Transverse colon (tissue), 4 donors: ENCODE data around the gene PAF1. TPM values are rescaled to one million over a fixed set of nuclear protein-coding genes. Genes with fewer than 3 reads are reported as not detected.

Experiments used
- DNase-seq: peaks from one replicate; pipeline ENCODE4 v3.0.0-alpha.2; 2019
- H3K27ac ChIP-seq, 4 donors: fragments of 200-600 bp; sonication (generic); 2 replicates each; pipeline ENCODE4 v1.5.1; 2016 to 2018; ENCODE audit warnings: inconsistent platforms in 4 of 4
- H3K27me3 ChIP-seq: fragments of 200-600 bp; sonication (generic); 2 replicates; pipeline ENCODE4 v1.5.1; 2017; ENCODE audit warnings: inconsistent platforms
- H3K36me3 ChIP-seq, 4 donors: fragments of 200-600 bp; sonication (generic); 2 replicates each; pipeline ENCODE4 v1.5.1; 2017 to 2019; ENCODE audit warnings: inconsistent platforms in 4 of 4
- H3K4me1 ChIP-seq, 4 donors: fragments of 200-600 bp; sonication (generic); 2 replicates each; pipeline ENCODE4 v1.5.1; 2017 to 2020; ENCODE audit warnings: inconsistent platforms in 4 of 4
- H3K4me3 ChIP-seq, 4 donors: fragments of 200-600 bp; sonication (generic); 1 replicate in 1 of 4; 2 replicates in 3 of 4; pipeline versions ENCODE4 v1.5.1 to v1.6.1; 2017 to 2019; ENCODE audit warnings: inconsistent platforms in 4 of 4
- H3K9me3 ChIP-seq, 2 donors: fragments of 200-600 bp; sonication (generic); 2 replicates each; pipeline ENCODE4 v1.5.1; 2017 to 2019; ENCODE audit warnings: inconsistent platforms in 2 of 2
- EP300 ChIP-seq: sonication (generic); formaldehyde crosslinking; IDR thresholded peaks from one replicate; pipeline ENCODE4 v1.6.1; 2017; ENCODE audit warnings: antibody characterized with exemption, low read depth
- POLR2A ChIP-seq: fragments of 450-650 bp; IDR thresholded peaks from one replicate; pipeline ENCODE4 v1.6.1; 2016; ENCODE audit warnings: antibody characterized with exemption, mild to moderate bottlenecking, moderate library complexity
- POLR2AphosphoS5 ChIP-seq, 3 donors: sonication (generic); formaldehyde crosslinking; IDR thresholded peaks; one replicate each; pipeline ENCODE4 v1.6.1; 2016; ENCODE audit warnings: antibody characterized with exemption in 3 of 3
- WGBS, 2 donors: methylation state at CpG; one replicate each; pipeline ENCODE4 v1.1.5; 2018; ENCODE audit warnings: low coverage in 1 of 2; 5-methylcytosine and 5-hydroxymethylcytosine counted together
- in situ Hi-C, 4 donors: fragments of 200-750 bp; cut with MboI; loops; one replicate each; pipeline versions ENCODE4 v1.15.0 to v1.15.1; 2017; ENCODE audit warnings: low sequenced_read_pairs in 3 of 4, low pct_ligation_motif_present in 1 of 4, low pct_unique_long_range_greater_than_20kb in 1 of 4
- intact Hi-C: fragments of 100-400 bp; cut with DNase I; formaldehyde crosslinking; loops from one replicate; pipeline ENCODE4 v1.15.1; 2023; ENCODE audit warnings: low total_unique reads
- total RNA-seq, 4 donors: library from RNA; depleted of rRNA; stranded (reverse); fragments of >200 nt; gene quantifications; one replicate each; pipeline ENCODE4 v1.1.0, GENCODE V29; 2016
- TF ChIP-seq, protein P1 (sequence below), 5 experiments: fragments of 200-600 bp in 3 of 5; fragments of 450-650 bp in 2 of 5; sonication (generic) in 3 of 5; IDR thresholded peaks; 1 replicate in 2 of 5; 2 replicates in 3 of 5; pipeline ENCODE4 v1.5.1; 2016 to 2017; ENCODE audit warnings: antibody characterized with exemption in 5 of 5, inconsistent platforms in 3 of 5, mild to moderate bottlenecking in 2 of 5, moderate library complexity in 1 of 5

PAF1 gene
- total RNA-seq, 4 donors from 2014 or later, result 37.8 to 71.2 (median 43.0) TPM

DNA sequence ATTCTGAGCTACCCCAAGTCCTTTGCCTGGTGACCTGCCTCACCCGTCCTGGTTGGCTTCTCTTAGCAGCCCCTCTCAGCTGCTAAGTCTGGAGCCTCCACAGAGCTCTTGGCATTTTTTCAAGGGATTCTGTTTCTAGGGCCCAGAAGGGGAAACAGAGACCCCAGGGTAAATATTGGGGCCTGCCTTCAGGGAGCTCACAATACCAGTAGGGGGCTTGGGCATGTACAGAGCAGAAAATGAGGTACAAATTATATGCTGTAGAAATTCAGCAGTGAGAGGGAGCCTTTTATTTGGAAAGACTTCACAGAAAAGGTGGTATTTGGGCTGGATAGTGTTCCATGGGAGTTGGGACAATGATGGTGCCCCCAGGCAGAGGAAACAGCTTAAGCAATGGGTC lies 45.0 kb downstream of the PAF1 start:
- in situ Hi-C loops, result loop anchor here in 2 of 4 donors (10.0 to 25.0 kb wide), 2 partner anchors 49 to 191 kb away; partner anchors contain the start of genes EID2 (in 2 of the 2), EID2B (in 2 of the 2), MED29 (in 1 of the 2) and PAF1 (in 1 of the 2)
- intact Hi-C loops, result loop anchor here (10.0 kb wide), 1 partner anchor 189 kb away; the partner anchor contains the start of gene EID2B
- Histone ChIP-seq H3K4me1 (peaks cover 13 to 38% (median 21%) of the 10 kb centered on the region in 4 donors), H3K4me3 (no peak overlapping the region), H3K27me3 (no peaks in the 10 kb centered on the region), H3K9me3 (no peaks in the 10 kb centered on the region), H3K27ac (no peak overlapping the region), H3K36me3 (peaks cover 0 to 3% (median 0%) of the 10 kb centered on the region in 4 donors)
- no peak for DNase-seq
- 90 to 100% methylated on average over 1 of the region's 1 CpG for WGBS, 2 donors
- TF ChIP-seq EP300 (no peak), POLR2A (no peak), POLR2AphosphoS5 (IDR thresholded peaks at IDR 0.05) (no peak)
- TF ChIP-seq, protein P1, sequence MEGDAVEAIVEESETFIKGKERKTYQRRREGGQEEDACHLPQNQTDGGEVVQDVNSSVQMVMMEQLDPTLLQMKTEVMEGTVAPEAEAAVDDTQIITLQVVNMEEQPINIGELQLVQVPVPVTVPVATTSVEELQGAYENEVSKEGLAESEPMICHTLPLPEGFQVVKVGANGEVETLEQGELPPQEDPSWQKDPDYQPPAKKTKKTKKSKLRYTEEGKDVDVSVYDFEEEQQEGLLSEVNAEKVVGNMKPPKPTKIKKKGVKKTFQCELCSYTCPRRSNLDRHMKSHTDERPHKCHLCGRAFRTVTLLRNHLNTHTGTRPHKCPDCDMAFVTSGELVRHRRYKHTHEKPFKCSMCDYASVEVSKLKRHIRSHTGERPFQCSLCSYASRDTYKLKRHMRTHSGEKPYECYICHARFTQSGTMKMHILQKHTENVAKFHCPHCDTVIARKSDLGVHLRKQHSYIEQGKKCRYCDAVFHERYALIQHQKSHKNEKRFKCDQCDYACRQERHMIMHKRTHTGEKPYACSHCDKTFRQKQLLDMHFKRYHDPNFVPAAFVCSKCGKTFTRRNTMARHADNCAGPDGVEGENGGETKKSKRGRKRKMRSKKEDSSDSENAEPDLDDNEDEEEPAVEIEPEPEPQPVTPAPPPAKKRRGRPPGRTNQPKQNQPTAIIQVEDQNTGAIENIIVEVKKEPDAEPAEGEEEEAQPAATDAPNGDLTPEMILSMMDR (IDR thresholded peaks at IDR 0.05), result no peak

DNA sequence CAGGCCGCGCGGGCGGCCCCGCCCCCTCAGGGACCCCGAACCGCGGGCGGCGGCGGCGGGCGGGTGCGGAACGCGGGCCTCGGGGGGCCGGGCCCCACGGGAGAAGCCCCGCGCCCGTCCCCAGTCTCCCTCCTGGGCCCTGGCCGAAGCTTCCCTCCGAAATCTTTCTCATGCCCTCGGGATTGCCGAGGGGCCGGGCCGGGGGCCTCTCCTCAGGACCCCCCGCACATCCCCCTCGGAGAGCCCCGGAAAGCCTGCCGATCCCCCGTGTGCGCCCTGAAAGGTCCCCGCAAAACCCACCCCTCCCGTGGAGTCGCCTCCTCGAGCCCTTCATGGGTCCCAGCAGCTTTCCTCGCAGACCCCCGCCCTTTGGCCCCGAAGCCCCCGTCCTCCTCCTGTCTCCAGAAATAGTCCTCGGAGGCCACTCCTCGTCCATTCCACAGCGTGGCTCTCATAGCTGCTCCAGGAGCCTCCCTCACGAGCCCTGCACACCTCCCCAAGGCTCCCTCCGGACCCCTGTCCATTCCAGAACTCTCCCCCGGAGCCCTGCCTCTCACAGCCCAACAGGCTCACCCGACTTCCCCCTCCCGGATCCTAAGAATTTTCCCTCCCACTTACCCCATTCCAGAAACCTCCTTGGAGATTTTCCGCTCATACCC lies 48.1 kb downstream of the PAF1 start:
- Histone ChIP-seq H3K9me3 (no peaks in the 10 kb centered on the region), H3K27ac (peak overlapping the region; percentile 83 to 93 (median 88)), H3K36me3 (no peaks in the 10 kb centered on the region), H3K4me3 (peak overlapping the region; percentile 71 to 100 (median 92)), H3K27me3 (no peaks in the 10 kb centered on the region), H3K4me1 (peaks cover 19 to 44% (median 26%) of the 10 kb centered on the region in 4 donors)
- 9% methylated on average over 9 of the region's 51 CpGs; no CpG with 5 or more reads in 1 of the 2 donors for WGBS, 2 donors
- in situ Hi-C loops, result loop anchor here in 2 of 4 donors (10.0 to 25.0 kb wide), 2 partner anchors 52 to 195 kb away; partner anchors contain the start of genes EID2 (in 2 of the 2), EID2B (in 2 of the 2), MED29 (in 1 of the 2) and PAF1 (in 1 of the 2)
- TF ChIP-seq POLR2AphosphoS5 (IDR thresholded peaks at IDR 0.05), result no peak
- TF ChIP-seq, protein P1 (IDR thresholded peaks at IDR 0.05), result no peak
- TF ChIP-seq POLR2A, result no peak
- TF ChIP-seq EP300, result no peak
- intact Hi-C loops, result loop anchor here (10.0 kb wide), 1 partner anchor 192 kb away; the partner anchor contains the start of gene EID2B
- peak; percentile 21 for DNase-seq

DNA sequence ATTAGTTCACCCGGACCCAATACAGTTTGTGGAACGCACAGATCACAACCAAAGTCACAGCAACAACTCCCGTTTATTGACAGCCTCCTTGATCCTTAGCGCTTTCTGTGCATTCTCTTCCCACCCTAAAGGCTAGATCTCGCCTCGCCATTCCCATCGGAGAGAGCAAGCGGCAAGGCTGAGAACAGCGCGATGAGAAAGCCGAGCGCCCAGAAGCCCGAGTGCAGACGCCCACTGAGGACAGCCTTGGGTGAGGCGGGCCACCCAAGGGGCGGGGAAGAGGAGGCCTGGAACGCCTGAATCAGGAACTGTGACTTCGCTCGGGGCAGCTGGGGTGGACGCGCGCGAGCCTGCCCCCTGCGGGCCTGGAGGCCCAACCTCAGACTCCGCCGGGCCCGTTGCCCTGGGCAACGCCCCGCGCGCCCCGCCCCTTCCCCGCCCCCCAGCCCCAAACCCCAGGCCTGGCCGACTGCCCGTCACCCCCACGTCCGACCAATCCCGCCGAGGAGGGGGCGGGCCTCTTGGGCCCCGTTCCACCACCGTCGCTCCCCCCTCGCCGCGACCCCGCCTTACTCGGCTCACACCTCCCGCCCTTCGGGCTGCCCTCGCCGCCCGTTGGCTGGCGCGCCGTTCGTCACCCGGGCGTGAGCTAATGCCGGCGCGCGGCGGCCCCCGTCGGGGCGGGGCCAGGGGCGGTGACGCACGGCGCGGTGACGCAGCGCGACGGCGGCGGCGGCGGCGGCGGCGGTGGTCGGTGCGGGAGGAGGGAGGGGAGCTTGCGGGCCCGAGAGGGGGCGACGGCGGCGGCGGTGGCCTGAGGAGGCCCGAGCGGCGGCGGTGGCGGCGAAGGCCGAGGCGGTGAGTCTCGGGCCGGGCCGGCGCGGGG lies 48.9 kb downstream of the PAF1 start, which contains the start of gene SAMD4B:
Gene SAMD4B, plus strand, starts transcription at position 703 of the 886 bp plus-strand sequence. CDS start 14,473 bp downstream, outside the sequence.
- in situ Hi-C loops (loop anchor here in 2 of 4 donors (10.0 to 25.0 kb wide), 2 partner anchors 53 to 195 kb away; partner anchors contain the start of genes EID2 (in 2 of the 2), EID2B (in 2 of the 2), MED29 (in 1 of the 2) and PAF1 (in 1 of the 2)), intact Hi-C loops (loop anchor here (10.0 kb wide), 1 partner anchor 193 kb away; the partner anchor contains the start of gene EID2B)
- no peaks in the 10 kb centered on the region for H3K9me3 ChIP-seq
- peak within 1 kb of the TSS; percentile 83 to 93 (median 93) for H3K27ac ChIP-seq
- H3K4me3 ChIP-seq, result peak within 1 kb of the TSS; percentile 81 to 100 (median 92)
- TF ChIP-seq, protein P1 (IDR thresholded peaks at IDR 0.05), result peak; percentile 66 to 84 (median 78)
- TF ChIP-seq EP300, result peak; percentile 6
- peak; percentile 95 to 99 (median 97) for TF ChIP-seq POLR2AphosphoS5 (IDR thresholded peaks at IDR 0.05)
- peak; percentile 97 for TF ChIP-seq POLR2A
- no peaks in the 10 kb centered on the region for H3K36me3 ChIP-seq
- H3K4me1 ChIP-seq, result peaks cover 19 to 44% (median 26%) of the 10 kb centered on the region in 4 donors
- no peaks in the 10 kb centered on the region for H3K27me3 ChIP-seq
- peak; percentile 99 for DNase-seq
- WGBS, 2 donors, result 1% methylated on average over 50 of the region's 105 CpGs; no CpG with 5 or more reads in 1 of the 2 donors
